GM23338 (cell line): ENCODE results near the gene ABCC12. TPM values are rescaled to one million over a fixed set of nuclear protein-coding genes. Genes with fewer than 3 reads are reported as not detected.

ENCODE experiments used
- ATAC-seq: fragments of 200-7000 bp; cut with Tn5 transposase; 3 replicates; pipeline ENCODE4 v1.9.1; 2020
- DNase-seq: peaks from one replicate; pipeline ENCODE4 v3.0.0-alpha.2; 2015; ENCODE audit warnings: low spot score
- H2AFZ ChIP-seq: fragments of 200-600 bp; sonication (generic); 2 replicates; pipeline ENCODE4 v1.8.0; 2016; ENCODE audit warnings: antibody characterized with exemption, mild to moderate bottlenecking, moderate library complexity
- H3F3A ChIP-seq: fragments of 200-600 bp; sonication (generic); replicated peaks from 2 replicates; pipeline ENCODE4 v1.8.0; 2017; ENCODE audit warnings: antibody characterized with exemption, mixed run types, low read depth
- H3K27ac ChIP-seq: fragments of 200-600 bp; sonication (generic); 2 replicates; pipeline ENCODE4 v1.6.1; 2016; ENCODE audit warnings: low read depth
- H3K27me3 ChIP-seq: fragments of 200-600 bp; sonication (generic); 2 replicates; pipeline ENCODE4 v1.8.0; 2016; ENCODE audit warnings: mild to moderate bottlenecking, mixed run types, moderate library complexity; ENCODE audit not compliant: insufficient read depth
- H3K36me3 ChIP-seq: fragments of 200-600 bp; sonication (generic); 2 replicates; pipeline ENCODE4 v1.8.0; 2016; ENCODE audit warnings: mild to moderate bottlenecking; ENCODE audit not compliant: insufficient read depth
- H3K4me1 ChIP-seq: fragments of 200-600 bp; sonication (generic); 2 replicates; pipeline ENCODE4 v1.8.0; 2016; ENCODE audit warnings: mild to moderate bottlenecking, moderate library complexity; ENCODE audit not compliant: insufficient read depth
- H3K4me2 ChIP-seq: fragments of 200-600 bp; sonication (generic); 2 replicates; pipeline ENCODE4 v1.7.1; 2017; ENCODE audit warnings: mixed run types
- H3K4me3 ChIP-seq: fragments of 200-600 bp; sonication (generic); 2 replicates; pipeline ENCODE4 v1.6.1; 2016; ENCODE audit warnings: mixed run types
- H3K79me2 ChIP-seq: fragments of 200-600 bp; sonication (generic); replicated peaks from 2 replicates; pipeline ENCODE4 v1.8.0; 2017; ENCODE audit warnings: mild to moderate bottlenecking; ENCODE audit not compliant: insufficient read depth
- H3K9me2 ChIP-seq: fragments of 200-600 bp; sonication (generic); 2 replicates; pipeline ENCODE4 v1.8.0; 2017; ENCODE audit not compliant: insufficient read depth
- H4K20me1 ChIP-seq: fragments of 200-600 bp; sonication (generic); replicated peaks from 2 replicates; pipeline ENCODE4 v1.8.0; 2017; ENCODE audit warnings: mild to moderate bottlenecking; ENCODE audit not compliant: insufficient read depth
- H3K27ac Mint-ChIP-seq: 2 replicates; pipeline ENCODE4 v1.8.0; 2020; ENCODE audit warnings: inconsistent platforms, mild to moderate bottlenecking, moderate library complexity, mixed read lengths
- H3K27me3 Mint-ChIP-seq: 3 replicates; pipeline ENCODE4 v1.8.0; 2022; ENCODE audit warnings: low read depth, mild to moderate bottlenecking, moderate library complexity, mixed read lengths, inconsistent platforms; ENCODE audit not compliant: insufficient read depth, poor library complexity
- H3K36me3 Mint-ChIP-seq: 3 replicates; pipeline ENCODE4 v1.8.0; 2021; ENCODE audit warnings: low read depth, mild to moderate bottlenecking, inconsistent platforms, moderate library complexity, mixed read lengths
- H3K4me1 Mint-ChIP-seq: 3 replicates; pipeline ENCODE4 v1.8.0; 2020; ENCODE audit warnings: mild to moderate bottlenecking, inconsistent platforms, mixed read lengths
- H3K4me3 Mint-ChIP-seq: 3 replicates; pipeline ENCODE4 v1.8.0; 2021; ENCODE audit warnings: moderate library complexity, mild to moderate bottlenecking, inconsistent platforms, mixed read lengths
- H3K9me3 Mint-ChIP-seq: 3 replicates; pipeline ENCODE4 v1.8.0; 2020; ENCODE audit warnings: moderate library complexity, mild to moderate bottlenecking, inconsistent platforms, mixed read lengths
- EZH2 ChIP-seq: fragments of 200-600 bp; sonication (generic); IDR thresholded peaks from one replicate; pipeline ENCODE4 v1.8.0; 2017; ENCODE audit warnings: antibody characterized with exemption, mild to moderate bottlenecking, low read depth; ENCODE audit not compliant: unreplicated experiment
- EZH2phosphoT487 ChIP-seq: fragments of 200-600 bp; sonication (generic); IDR thresholded peaks from one replicate; pipeline ENCODE4 v1.8.1; 2018; ENCODE audit warnings: antibody characterized with exemption; ENCODE audit not compliant: unreplicated experiment
- NANOG ChIP-seq: IDR thresholded peaks from 2 replicates; pipeline ENCODE4 v1.6.1; 2016; ENCODE audit warnings: antibody characterized with exemption, borderline replicate concordance
- STAT1 ChIP-seq: IDR thresholded peaks from one replicate; pipeline ENCODE4 v1.6.1; 2016; ENCODE audit warnings: antibody characterized with exemption; ENCODE audit not compliant: unreplicated experiment
- ZNF331 ChIP-seq: fragments of 250-450 bp; sonication (Bioruptor Pico); IDR thresholded peaks from 2 replicates; pipeline ENCODE4 v1.5.0; 2020; ENCODE audit warnings: low read depth, mild to moderate bottlenecking, moderate library complexity
- polyA plus RNA-seq: library from polyadenylated mRNA; unstranded; fragments of >200 nt; fragmentation: Nextera tagmentation; extraction: Ambion mirVana; gene quantifications from 2 replicates; pipeline ENCODE4 v1.2.1, GENCODE V29; 2016
- total RNA-seq: library from RNA; depleted of rRNA; stranded (reverse); fragments of >200 nt; shearing (Covaris generic); gene quantifications from 2 replicates; pipeline ENCODE4 v1.2.3, GENCODE V29; 2014
- TF ChIP-seq, protein P1 (sequence below): IDR thresholded peaks from 2 replicates; pipeline ENCODE4 v1.6.1; 2016; ENCODE audit warnings: antibody characterized with exemption
- TF ChIP-seq, protein P2 (sequence below): IDR thresholded peaks from one replicate; pipeline ENCODE4 v1.6.1; 2018; ENCODE audit warnings: antibody characterized with exemption; ENCODE audit not compliant: unreplicated experiment
- TF ChIP-seq, protein P3 (sequence below): fragments of 250-450 bp; sonication (Bioruptor Pico); IDR thresholded peaks from 2 replicates; pipeline ENCODE4 v1.5.0; 2020; ENCODE audit warnings: mild to moderate bottlenecking, moderate library complexity

Gene ABCC12
- total and polyA plus RNA-seq, 2 experiments from 2014 or later: not detected

DNA sequence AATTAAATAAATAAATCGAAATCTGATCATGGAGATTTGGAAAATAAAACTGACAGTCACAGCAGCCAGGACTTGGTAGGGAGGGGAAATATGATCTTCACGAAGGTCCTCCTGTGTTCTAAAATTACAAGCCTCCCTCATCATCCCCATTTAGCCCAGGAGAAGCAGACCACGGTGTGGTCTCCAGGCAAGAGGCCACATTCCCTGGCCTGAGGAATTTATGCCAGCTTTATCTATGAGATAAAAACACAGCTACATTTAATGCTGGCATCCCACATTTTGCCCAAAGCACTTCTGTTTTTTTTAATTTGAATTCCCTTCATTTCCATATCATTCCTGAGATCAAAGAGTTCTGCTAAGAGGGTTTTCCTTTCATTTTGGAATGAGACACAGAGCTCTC lies 43.2 kb downstream of the ABCC12 start:
- H3K27ac ChIP-seq: no peak overlapping the region
- H4K20me1 ChIP-seq: no peaks in the 10 kb centered on the region
- ATAC-seq (no peak), DNase-seq (no peak)
- H3K4me3 ChIP-seq: no peak overlapping the region
- Mint-ChIP-seq H3K27me3 (peaks cover 4% of the 10 kb centered on the region), H3K9me3 (no peaks in the 10 kb centered on the region; the same call in 2 of the 3 replicates), H3K27ac (no peak overlapping the region), H3K4me1 (no peaks in the 10 kb centered on the region), H3K36me3 (no peaks in the 10 kb centered on the region), H3K4me3 (no peak overlapping the region)
- no peaks in the 10 kb centered on the region for H3K79me2 ChIP-seq
- H3K4me2 ChIP-seq: no peak overlapping the region
- no peak overlapping the region for H2AFZ ChIP-seq
- H3K4me1 ChIP-seq: no peaks in the 10 kb centered on the region
- H3K36me3 ChIP-seq: no peaks in the 10 kb centered on the region
- H3K27me3 ChIP-seq: no peaks in the 10 kb centered on the region
- TF ChIP-seq EZH2phosphoT487: no peak
- TF ChIP-seq, protein P1, sequence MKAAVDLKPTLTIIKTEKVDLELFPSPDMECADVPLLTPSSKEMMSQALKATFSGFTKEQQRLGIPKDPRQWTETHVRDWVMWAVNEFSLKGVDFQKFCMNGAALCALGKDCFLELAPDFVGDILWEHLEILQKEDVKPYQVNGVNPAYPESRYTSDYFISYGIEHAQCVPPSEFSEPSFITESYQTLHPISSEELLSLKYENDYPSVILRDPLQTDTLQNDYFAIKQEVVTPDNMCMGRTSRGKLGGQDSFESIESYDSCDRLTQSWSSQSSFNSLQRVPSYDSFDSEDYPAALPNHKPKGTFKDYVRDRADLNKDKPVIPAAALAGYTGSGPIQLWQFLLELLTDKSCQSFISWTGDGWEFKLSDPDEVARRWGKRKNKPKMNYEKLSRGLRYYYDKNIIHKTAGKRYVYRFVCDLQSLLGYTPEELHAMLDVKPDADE: no peak
- H3F3A ChIP-seq: no peaks in the 10 kb centered on the region
- H3K9me2 ChIP-seq: no peaks in the 10 kb centered on the region; the same call in 1 of the 2 replicates

DNA sequence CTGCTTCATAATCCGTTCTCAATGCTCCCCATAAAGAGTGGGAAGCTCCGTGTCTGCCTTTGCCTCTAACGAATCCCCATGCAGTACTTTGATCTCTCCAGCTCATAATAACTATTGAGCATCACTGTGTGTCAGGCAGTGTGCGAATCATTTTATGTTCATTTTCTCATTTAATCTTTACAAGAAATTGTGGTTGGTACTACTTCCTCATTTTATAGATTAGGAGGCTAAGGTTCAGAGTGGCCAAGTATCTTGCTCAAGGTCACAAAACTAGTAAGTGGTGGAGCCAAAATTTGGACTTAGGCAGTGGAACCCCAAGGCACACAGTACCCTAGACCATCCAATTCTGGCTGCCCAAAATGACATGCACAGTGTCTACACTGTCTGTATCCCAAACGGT lies 44.8 kb downstream of the ABCC12 start:
- Histone ChIP-seq H3K79me2 (no peaks in the 10 kb centered on the region), H3K9me2 (no peaks in the 10 kb centered on the region; the same call in 1 of the 2 replicates), H2AFZ (no peak overlapping the region), H3K4me3 (no peak overlapping the region), H3K36me3 (no peaks in the 10 kb centered on the region), H3K27me3 (no peaks in the 10 kb centered on the region), H4K20me1 (no peaks in the 10 kb centered on the region), H3K27ac (no peak overlapping the region), H3K4me1 (no peaks in the 10 kb centered on the region), H3K4me2 (no peak overlapping the region), H3F3A (no peaks in the 10 kb centered on the region)
- Mint-ChIP-seq H3K4me1 (no peaks in the 10 kb centered on the region), H3K27me3 (peaks cover 4% of the 10 kb centered on the region), H3K9me3 (no peaks in the 10 kb centered on the region; the same call in 2 of the 3 replicates), H3K4me3 (no peak overlapping the region), H3K27ac (no peak overlapping the region), H3K36me3 (no peaks in the 10 kb centered on the region)
- ATAC-seq: no peak
- no peak for DNase-seq
- TF ChIP-seq, protein P2, sequence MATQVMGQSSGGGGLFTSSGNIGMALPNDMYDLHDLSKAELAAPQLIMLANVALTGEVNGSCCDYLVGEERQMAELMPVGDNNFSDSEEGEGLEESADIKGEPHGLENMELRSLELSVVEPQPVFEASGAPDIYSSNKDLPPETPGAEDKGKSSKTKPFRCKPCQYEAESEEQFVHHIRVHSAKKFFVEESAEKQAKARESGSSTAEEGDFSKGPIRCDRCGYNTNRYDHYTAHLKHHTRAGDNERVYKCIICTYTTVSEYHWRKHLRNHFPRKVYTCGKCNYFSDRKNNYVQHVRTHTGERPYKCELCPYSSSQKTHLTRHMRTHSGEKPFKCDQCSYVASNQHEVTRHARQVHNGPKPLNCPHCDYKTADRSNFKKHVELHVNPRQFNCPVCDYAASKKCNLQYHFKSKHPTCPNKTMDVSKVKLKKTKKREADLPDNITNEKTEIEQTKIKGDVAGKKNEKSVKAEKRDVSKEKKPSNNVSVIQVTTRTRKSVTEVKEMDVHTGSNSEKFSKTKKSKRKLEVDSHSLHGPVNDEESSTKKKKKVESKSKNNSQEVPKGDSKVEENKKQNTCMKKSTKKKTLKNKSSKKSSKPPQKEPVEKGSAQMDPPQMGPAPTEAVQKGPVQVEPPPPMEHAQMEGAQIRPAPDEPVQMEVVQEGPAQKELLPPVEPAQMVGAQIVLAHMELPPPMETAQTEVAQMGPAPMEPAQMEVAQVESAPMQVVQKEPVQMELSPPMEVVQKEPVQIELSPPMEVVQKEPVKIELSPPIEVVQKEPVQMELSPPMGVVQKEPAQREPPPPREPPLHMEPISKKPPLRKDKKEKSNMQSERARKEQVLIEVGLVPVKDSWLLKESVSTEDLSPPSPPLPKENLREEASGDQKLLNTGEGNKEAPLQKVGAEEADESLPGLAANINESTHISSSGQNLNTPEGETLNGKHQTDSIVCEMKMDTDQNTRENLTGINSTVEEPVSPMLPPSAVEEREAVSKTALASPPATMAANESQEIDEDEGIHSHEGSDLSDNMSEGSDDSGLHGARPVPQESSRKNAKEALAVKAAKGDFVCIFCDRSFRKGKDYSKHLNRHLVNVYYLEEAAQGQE: no peak
- TF ChIP-seq, protein P3, sequence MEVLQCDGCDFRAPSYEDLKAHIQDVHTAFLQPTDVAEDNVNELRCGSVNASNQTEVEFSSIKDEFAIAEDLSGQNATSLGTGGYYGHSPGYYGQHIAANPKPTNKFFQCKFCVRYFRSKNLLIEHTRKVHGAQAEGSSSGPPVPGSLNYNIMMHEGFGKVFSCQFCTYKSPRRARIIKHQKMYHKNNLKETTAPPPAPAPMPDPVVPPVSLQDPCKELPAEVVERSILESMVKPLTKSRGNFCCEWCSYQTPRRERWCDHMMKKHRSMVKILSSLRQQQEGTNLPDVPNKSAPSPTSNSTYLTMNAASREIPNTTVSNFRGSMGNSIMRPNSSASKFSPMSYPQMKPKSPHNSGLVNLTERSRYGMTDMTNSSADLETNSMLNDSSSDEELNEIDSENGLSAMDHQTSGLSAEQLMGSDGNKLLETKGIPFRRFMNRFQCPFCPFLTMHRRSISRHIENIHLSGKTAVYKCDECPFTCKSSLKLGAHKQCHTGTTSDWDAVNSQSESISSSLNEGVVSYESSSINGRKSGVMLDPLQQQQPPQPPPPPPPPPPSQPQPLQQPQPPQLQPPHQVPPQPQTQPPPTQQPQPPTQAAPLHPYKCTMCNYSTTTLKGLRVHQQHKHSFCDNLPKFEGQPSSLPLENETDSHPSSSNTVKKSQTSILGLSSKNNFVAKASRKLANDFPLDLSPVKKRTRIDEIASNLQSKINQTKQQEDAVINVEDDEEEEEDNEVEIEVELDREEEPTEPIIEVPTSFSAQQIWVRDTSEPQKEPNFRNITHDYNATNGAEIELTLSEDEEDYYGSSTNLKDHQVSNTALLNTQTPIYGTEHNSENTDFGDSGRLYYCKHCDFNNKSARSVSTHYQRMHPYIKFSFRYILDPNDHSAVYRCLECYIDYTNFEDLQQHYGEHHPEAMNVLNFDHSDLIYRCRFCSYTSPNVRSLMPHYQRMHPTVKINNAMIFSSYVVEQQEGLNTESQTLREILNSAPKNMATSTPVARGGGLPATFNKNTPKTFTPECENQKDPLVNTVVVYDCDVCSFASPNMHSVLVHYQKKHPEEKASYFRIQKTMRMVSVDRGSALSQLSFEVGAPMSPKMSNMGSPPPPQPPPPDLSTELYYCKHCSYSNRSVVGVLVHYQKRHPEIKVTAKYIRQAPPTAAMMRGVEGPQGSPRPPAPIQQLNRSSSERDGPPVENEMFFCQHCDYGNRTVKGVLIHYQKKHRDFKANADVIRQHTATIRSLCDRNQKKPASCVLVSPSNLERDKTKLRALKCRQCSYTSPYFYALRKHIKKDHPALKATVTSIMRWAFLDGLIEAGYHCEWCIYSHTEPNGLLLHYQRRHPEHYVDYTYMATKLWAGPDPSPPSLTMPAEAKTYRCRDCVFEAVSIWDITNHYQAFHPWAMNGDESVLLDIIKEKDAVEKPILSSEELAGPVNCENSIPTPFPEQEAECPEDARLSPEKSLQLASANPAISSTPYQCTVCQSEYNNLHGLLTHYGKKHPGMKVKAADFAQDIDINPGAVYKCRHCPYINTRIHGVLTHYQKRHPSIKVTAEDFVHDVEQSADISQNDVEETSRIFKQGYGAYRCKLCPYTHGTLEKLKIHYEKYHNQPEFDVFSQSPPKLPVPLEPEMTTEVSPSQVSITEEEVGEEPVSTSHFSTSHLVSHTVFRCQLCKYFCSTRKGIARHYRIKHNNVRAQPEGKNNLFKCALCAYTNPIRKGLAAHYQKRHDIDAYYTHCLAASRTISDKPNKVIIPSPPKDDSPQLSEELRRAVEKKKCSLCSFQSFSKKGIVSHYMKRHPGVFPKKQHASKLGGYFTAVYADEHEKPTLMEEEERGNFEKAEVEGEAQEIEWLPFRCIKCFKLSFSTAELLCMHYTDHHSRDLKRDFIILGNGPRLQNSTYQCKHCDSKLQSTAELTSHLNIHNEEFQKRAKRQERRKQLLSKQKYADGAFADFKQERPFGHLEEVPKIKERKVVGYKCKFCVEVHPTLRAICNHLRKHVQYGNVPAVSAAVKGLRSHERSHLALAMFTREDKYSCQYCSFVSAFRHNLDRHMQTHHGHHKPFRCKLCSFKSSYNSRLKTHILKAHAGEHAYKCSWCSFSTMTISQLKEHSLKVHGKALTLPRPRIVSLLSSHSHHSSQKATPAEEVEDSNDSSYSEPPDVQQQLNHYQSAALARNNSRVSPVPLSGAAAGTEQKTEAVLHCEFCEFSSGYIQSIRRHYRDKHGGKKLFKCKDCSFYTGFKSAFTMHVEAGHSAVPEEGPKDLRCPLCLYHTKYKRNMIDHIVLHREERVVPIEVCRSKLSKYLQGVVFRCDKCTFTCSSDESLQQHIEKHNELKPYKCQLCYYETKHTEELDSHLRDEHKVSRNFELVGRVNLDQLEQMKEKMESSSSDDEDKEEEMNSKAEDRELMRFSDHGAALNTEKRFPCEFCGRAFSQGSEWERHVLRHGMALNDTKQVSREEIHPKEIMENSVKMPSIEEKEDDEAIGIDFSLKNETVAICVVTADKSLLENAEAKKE (CRISPR knock-in tag): no peak
- TF ChIP-seq STAT1: no peak
- TF ChIP-seq NANOG: no peak
- TF ChIP-seq EZH2: no peak
- TF ChIP-seq ZNF331 (CRISPR knock-in tag): no peak
